NCI-H526 treated with DMSO at 0.1 percent for 48 hours (cell line): ENCODE measurements around the gene CELSR3.

Experiments used
- DNase-seq: peaks from one replicate; lab custom pipeline; 2025; lab: John Stamatoyannopoulos, UW

Gene CELSR3

DNA sequence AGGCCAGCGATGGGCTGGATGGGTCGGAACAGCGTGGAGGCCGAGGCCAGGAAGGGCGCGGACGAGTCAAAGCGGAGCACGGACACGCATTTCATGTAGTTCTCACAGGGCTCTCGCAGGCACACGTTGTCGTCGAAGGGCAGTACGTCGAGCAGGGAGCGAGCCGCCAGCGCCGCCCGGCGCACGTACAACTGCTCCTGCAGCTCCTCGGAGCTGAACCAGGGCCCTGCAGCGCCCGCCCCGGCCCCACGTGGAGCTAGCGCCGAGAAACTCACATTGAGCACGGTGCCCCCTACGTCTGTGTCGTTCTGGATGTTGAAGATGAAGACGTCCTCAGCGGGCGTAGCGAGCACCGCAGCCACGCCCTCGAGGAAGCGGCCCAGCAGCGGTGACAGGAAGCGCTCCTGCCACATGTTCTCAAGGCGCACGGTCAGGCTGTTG, 5.8 kb downstream of the CELSR3 start:
- no peak for DNase-seq

GRCh38 chr3:48656061-48656840, 6.4 kb downstream of the CELSR3 start:
- DNase-seq = no peak

DNA sequence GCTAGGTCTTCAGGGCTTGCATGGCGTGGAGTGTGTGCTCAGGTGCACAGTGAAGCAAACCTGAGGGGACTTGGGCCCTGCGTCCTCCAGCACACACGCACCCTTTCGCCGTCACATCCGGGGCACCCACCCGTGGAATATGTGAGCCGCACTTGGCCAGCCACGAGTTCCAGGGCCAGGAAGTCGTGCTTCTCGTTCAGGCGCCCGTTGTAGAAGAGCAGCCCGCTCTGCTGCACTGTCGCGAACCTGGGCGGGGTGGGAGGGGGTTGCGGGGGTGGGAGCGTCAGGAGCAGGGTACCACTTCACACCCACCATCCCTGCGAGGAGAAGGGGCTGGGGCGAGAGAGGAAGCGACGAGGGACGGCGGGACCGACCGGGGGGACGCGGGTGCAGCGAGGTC, 7.1 kb downstream of the CELSR3 start:
- DNase-seq = no peak

DNA sequence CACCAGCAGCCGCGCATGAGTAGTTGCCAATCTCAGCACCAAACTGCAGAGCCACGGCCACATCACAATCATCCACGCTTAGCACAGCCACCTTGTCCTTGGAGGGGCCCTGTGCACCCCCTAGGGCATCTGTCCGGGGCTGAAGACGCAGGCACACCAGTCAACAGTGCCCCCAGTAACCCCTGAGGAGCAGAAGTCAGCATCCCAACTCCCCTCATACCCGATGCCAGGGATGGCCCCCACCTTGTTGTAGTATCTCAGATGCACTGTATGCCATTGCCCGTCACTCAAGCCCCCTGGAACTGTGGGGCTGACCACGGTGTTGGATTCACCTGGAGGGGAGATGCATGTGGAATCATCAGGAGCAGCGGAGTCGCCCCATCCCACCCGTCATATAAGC, 7.6 kb downstream of the CELSR3 start:
- no peak for DNase-seq

DNA sequence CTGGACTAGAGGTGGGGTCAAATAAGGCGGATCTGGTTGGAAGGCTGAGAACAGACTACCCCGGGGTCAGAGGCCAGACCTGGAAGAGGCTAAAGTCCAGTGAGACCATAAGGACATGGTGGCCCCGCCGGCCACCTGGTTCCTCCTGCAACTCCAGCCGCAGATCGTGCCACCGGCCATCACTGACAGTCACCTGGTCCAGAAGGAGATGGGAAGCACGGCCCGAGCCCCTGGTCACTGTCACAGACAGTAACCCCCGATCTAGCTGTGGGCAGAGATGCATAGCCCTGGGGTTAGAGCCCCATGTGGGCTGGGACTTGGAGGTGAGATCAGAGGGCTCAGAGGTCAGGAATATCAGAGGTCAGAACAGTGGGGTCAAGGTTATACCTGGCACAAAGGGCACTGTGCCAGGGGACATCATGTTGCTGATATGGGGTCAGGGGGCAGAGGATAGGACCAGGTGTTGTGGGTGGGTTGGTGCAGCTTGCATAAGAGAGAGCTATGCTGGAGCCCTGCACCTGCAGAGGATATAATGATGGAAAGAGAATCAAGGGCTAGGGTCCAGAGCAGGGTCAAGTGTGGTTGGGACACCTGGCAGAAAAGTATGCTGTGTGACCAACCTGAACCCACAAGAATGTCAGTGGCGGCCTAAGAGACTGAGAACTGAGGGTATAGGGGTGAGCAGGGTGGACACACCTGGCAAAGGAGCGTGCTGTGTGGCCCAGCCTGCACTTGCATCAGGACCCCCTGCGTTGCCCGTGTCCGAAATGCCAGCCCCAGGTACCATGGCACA, 9.6 kb downstream of the CELSR3 start:
- no peak for DNase-seq

DNA sequence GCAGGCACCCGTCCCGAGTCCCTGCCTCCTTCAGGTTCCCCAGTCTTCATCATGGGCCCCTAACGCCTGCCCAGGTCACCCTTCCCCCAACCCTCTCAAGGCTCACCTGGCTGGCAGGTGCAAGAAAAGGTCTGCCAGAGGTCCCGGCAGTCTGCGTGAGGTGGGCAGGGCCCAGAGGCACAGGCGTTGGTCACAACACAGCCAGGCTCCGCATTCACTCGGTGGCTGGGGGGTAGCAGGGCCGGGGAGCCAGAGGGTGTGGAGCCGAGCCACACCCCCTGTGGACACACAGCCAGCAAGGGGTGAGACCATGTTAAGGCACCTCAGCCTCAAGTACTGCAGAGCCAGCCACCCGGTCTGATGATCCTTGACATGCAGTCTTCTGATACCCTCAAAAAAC, 10.9 kb downstream of the CELSR3 start:
- DNase-seq = no peak

DNA sequence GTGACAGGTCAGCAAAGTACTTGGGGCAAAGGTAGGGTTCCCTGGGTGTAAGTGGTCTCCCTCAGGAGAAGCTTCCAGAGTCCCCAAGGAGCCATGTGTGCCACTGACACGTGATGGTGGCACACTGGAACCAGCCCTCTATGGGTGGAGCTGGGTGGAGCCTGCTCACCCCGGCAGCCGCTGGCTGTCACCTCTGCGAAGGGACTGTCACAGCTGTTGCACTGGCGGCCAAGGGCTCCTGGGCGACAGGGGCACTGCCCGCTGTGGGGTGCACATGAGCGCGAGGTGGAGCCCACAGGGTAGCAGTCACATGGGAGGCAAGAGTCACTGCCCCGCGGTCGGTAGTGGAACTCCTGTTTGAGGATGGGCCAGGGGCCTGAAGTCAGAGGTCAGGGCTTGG, 12.0 kb downstream of the CELSR3 start:
- no peak for DNase-seq

DNA sequence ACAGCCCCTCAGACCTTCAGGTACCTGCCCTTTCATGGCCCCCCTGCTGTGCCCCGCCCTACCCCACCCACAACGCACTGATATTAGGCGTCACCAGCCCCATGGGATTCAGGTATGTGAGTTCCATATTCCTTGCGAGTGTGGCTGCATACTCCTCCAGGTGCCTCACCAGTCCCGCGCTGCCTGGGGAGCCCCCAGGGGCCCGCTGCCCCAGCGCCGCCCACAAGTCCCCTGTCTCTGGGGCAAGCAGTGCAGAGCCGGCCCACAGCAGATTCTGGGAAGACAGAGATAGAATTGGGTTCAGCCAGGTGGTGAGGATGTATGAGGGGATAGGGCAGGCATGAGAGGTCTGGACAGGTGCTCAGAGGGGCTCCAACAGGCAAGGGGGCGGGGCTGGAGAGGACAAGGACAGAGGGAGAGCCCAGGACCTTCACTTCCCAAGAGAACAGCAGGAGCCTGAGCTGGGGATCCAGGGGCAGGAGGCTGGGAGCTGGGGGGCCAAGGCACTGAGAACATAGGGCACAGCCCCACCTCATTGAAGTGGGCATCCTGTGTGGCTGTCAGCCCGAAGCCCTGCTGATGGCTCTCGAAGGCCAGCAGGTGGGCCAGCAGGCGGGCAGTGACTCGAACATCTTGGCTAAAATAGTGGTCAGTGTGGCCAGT, 14.4 kb downstream of the CELSR3 start:
- no peak for DNase-seq

DNA sequence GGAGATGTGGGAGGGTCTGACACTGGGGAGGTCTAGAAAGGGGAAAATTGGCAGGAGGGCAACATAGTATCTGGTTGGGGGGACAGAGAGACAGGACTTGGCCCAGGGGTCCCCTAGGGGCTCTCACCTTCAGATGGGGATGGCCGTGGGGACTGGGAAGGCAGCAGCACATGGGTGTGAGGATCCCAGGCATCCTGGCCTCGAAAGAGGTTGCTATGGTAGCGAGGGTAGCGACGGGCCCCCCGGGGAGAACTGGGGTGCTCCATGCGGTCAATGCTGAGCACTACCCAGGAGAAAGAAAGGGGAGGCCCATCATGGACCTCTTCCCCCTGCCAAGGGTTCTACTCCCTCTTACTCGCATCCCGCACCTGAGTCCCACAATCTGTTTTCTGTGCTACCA, 15.0 kb downstream of the CELSR3 start:
- DNase-seq = no peak

GRCh38 chr3:48644898-48645760, 17.6 kb downstream of the CELSR3 start:
- DNase-seq = no peak

- no peak for DNase-seq
Observed at GRCh38 chr3:48642605-48643004, 20.1 kb downstream of the CELSR3 start.

- DNase-seq = no peak
Observed at GRCh38 chr3:48641396-48641795, 21.3 kb downstream of the CELSR3 start.

- no peak for DNase-seq
Observed at GRCh38 chr3:48639944-48640606, 22.6 kb downstream of the CELSR3 start.

- no peak for DNase-seq
Observed at GRCh38 chr3:48637305-48637704, 25.4 kb downstream of the CELSR3 start.

GRCh38 chr3:48636149-48636655, 26.5 kb downstream of the CELSR3 start:
- DNase-seq = no peak

GRCh38 chr3:48635222-48636021, 27.3 kb downstream of the CELSR3 start, which contains the start of gene SLC26A6:
Gene SLC26A6 (minus strand): TSS chr3:48635461. CDS start chr3:48635393, 68 bp downstream.
- peak; percentile 88 for DNase-seq

DNA sequence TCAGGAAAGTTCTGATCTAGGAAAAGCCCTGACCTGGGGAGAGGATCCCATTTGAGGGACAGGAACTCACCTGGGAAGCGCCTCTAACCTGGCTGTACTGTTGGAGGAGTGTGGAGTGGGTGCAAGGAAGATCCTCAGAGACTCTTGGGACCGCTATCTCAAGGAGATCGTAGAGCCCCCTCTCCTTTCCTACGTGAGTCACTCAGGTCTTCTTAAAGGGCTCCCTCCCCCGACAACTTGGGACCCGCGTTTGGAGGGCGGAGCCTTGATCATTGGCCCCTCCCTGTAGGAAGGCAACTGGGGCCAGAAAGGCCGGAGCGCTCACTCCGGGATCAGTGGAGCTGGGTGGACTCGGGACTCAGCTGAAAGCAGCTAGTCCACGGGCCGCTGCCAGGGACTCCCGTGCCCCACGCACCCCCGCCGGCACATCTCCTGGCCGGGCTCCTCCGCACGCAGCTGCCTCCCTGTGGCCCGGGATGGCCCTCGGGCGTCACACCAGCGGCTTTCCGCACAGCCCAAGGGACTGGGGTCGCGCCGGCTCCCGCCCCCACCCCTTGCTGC, 27.9 kb downstream of the CELSR3 start:
- no peak for DNase-seq

- no peak for DNase-seq
Observed at GRCh38 chr3:48633743-48634142, 28.9 kb downstream of the CELSR3 start.

DNA sequence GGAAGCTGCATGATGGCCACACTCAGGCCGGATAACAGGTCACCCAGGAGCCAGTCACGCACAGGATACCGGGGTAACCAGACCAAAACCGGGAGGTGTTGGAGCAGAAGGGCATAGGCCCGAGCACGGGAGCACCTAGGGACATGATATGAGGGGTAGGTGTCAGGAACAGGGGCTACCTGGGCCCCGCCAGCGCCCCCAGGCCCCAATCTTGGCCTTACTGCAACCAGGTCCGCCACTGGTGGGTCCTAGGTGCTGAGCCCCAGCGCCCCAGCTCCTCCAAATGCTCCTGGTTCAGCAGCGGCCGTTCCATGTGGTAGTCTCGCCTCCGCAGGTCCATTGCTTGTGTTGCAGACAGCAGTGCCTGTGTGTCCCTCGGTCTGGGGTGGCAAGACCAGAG, 29.4 kb downstream of the CELSR3 start:
- no peak for DNase-seq
